Left ventricle myocardium inferior (tissue), 1 donor: Measurements from ENCODE around the gene CAPS. TPM values are rescaled to one million over a fixed set of nuclear protein-coding genes. Genes with fewer than 3 reads are reported as not detected.

ENCODE experiments used
- DNase-seq: peaks from one replicate; pipeline ENCODE4 v3.0.0-alpha.2; 2020
- H3K27ac ChIP-seq: fragments of 200-600 bp; replicated peaks from 2 replicates; pipeline ENCODE4 v1.8.0; 2021
- H3K27me3 ChIP-seq: fragments of 200-600 bp; 2 replicates; pipeline ENCODE4 v1.8.0; 2021; ENCODE audit warnings: low read depth
- H3K36me3 ChIP-seq: fragments of 200-600 bp; 2 replicates; pipeline ENCODE4 v1.8.0; 2021
- H3K4me1 ChIP-seq: fragments of 200-600 bp; 2 replicates; pipeline ENCODE4 v1.8.0; 2021
- H3K4me3 ChIP-seq: fragments of 200-600 bp; 2 replicates; pipeline ENCODE4 v1.8.0; 2021; ENCODE audit warnings: mild to moderate bottlenecking, moderate library complexity
- H3K9me3 ChIP-seq: fragments of 200-600 bp; replicated peaks from 2 replicates; pipeline ENCODE4 v1.8.0; 2021
- intact Hi-C: fragments of 100-400 bp; cut with micrococcal nuclease; formaldehyde crosslinking; loops from one replicate; pipeline ENCODE4 v1.11.0; 2022
- total RNA-seq: library from RNA; stranded (reverse); fragmentation: NEBNext Ultra II Directional; extraction: Animal tissue kit (Norgen Biotek cat#: 25700); gene quantifications from one replicate; pipeline ENCODE4 v1.2.1, GENCODE V29; 2021
- TF ChIP-seq, protein P1 (sequence below): fragments of 200-600 bp; IDR thresholded peaks from 2 replicates; pipeline ENCODE4 v1.8.0; 2021; ENCODE audit warnings: antibody characterized with exemption, mild to moderate bottlenecking, borderline replicate concordance
- donor health status: DM: no; HTN: yes; CAD: no; lungs with severe emphysema.

CAPS gene
- total RNA-seq, 1 donor from 2014 or later, result 6.1 TPM

DNA sequence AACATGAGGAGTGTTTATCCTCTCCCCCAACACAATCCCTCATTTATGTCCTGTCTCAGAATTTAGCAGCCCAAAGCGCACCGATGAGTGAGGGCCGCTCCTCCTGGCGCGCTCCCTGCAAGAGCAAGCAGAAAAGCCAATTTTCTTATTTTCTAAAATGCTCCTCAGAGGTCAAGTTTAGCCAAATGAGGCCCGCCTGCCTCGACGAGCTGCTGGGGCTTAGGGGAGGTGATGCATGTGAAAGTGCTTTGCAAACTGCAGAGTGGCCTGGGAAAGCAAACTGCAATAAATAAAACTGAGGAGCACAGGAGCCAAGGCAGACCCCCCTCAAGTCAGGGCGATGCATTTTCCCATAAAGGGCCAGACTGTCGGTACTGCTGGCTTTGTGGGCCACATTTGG lies 29.0 kb downstream of the CAPS start:
- H3K36me3 ChIP-seq, result peaks cover 26% of the 10 kb centered on the region
- H3K9me3 ChIP-seq, result no peaks in the 10 kb centered on the region
- H3K27ac ChIP-seq, result peak overlapping the region; percentile 0
- intact Hi-C loops, result no loop called here
- H3K4me1 ChIP-seq, result peaks cover 59% of the 10 kb centered on the region
- no peak overlapping the region for H3K4me3 ChIP-seq
- no peaks in the 10 kb centered on the region for H3K27me3 ChIP-seq
- TF ChIP-seq, protein P1, sequence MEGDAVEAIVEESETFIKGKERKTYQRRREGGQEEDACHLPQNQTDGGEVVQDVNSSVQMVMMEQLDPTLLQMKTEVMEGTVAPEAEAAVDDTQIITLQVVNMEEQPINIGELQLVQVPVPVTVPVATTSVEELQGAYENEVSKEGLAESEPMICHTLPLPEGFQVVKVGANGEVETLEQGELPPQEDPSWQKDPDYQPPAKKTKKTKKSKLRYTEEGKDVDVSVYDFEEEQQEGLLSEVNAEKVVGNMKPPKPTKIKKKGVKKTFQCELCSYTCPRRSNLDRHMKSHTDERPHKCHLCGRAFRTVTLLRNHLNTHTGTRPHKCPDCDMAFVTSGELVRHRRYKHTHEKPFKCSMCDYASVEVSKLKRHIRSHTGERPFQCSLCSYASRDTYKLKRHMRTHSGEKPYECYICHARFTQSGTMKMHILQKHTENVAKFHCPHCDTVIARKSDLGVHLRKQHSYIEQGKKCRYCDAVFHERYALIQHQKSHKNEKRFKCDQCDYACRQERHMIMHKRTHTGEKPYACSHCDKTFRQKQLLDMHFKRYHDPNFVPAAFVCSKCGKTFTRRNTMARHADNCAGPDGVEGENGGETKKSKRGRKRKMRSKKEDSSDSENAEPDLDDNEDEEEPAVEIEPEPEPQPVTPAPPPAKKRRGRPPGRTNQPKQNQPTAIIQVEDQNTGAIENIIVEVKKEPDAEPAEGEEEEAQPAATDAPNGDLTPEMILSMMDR, result no peak
- no peak for DNase-seq

DNA sequence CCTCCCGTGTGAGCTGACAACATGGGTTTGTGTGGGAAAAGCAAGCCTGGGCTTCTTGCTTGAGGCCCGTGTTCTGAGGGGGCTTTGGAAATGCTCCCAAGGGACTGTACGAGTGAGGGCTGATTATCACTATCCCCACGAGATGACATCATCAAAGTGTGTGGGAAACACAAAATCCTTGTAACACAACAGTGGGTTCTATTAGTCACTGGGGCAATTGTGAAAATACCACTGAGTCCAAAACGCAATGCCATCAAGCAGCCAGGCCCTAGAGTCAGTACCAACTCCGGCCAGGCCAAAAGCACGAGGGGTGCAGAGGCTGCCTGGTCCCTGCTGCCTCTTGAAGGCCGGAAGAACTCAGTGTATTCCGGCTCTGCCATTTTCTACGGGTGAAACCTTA lies 29.6 kb downstream of the CAPS start:
- Histone ChIP-seq H3K4me1 (peaks cover 65% of the 10 kb centered on the region), H3K36me3 (peaks cover 26% of the 10 kb centered on the region), H3K9me3 (no peaks in the 10 kb centered on the region), H3K27me3 (no peaks in the 10 kb centered on the region), H3K4me3 (no peak overlapping the region), H3K27ac (peak overlapping the region; percentile 0)
- intact Hi-C loops, result no loop called here
- no peak for DNase-seq
- TF ChIP-seq, protein P1, result no peak

DNA sequence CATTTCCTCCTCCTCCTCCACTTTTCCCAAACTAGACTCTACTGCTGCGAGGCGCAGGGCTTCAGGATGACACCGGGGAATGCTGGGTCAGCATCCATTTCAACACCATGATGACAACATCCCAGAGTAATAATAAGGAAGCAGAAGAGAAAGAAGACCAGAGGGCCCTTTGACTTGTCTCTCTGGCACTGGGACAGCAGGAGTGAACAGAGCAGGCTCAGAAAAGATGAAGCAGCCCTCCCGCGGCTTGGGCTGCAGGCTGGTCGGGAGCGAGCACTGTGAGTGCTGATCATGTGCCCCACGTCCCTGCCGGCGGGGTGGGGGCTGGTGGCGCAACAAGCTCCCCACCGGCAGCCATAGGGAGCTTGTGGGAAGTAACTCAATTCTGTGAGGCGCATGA lies 33.4 kb downstream of the CAPS start:
- intact Hi-C loops, result no loop called here
- H3K27ac ChIP-seq, result peak overlapping the region; percentile 84
- H3K4me1 ChIP-seq, result peaks cover 80% of the 10 kb centered on the region
- TF ChIP-seq, protein P1, result no peak
- no peaks in the 10 kb centered on the region for H3K27me3 ChIP-seq
- no peaks in the 10 kb centered on the region for H3K9me3 ChIP-seq
- H3K36me3 ChIP-seq, result no peaks in the 10 kb centered on the region
- H3K4me3 ChIP-seq, result peak overlapping the region; percentile 29
- peak; percentile 68 for DNase-seq

DNA sequence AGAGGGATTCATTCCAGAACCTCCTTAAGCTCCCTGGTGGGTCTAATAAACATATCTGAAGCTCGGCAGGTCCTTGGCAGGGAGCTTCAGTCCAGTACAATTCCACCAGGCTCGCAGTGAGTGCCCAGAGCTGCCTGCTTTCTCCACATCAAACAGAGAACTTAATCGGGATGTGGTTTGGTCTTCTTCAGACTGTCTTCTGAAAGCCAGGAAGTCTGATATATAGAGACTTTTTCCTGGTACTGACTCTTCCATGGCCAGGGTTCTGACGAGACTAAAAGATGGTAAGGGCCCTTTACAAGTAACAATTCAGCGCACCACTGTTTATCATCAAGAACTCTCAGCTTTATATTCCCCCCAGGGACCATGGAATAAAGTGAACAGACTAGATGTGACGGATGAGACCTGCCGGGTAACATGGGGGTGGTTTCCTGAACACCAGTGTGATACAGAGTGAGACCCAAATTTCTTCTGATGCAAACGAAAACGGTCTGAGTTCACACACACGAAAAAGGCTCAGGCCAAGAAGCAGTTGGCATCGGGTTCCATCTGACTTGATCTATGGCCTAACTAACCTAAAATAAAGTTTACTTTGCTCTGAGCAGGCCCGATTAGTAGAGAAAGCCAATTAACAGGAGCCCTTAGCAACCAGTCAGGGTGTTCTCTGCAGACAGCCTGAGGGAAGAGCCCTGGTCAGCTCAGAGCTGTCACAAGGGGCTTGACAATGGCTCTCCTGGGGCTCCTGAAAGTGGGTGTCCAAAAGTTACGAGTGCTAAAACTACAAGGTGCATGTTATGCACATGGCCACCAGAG lies 34.9 kb downstream of the CAPS start:
- intact Hi-C loops, result no loop called here
- TF ChIP-seq, protein P1, result no peak
- no peak for DNase-seq
- H3K27ac ChIP-seq, result peak overlapping the region; percentile 84
- peaks cover 81% of the 10 kb centered on the region for H3K4me1 ChIP-seq
- H3K4me3 ChIP-seq, result no peak overlapping the region
- H3K9me3 ChIP-seq, result no peaks in the 10 kb centered on the region
- H3K27me3 ChIP-seq, result no peaks in the 10 kb centered on the region
- H3K36me3 ChIP-seq, result no peaks in the 10 kb centered on the region

DNA sequence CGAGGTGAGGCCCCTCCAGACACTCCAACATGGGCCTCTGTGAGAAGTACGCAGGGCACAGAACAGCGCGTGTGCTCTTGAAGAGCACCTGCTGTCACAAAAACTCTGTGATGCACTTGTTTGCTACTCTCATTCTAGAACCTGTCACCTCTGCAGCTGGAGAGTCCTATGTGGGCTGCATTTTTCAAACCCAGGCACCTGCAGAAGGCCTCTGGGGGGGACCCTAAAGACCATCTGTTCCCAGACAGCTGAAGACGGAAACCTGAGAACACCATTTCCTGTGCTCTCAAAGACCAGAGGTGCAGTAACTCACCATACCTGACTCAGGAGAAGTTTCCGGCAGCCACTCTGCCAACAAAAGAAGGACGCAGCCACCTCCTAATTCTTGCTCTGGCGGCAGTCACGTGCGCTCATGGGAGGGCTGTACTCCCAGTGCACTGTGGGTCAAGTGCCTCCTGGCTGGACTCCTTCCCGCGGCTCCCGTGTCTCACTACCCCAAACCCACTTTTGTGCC lies 35.8 kb downstream of the CAPS start:
- Histone ChIP-seq H3K27me3 (no peaks in the 10 kb centered on the region), H3K27ac (peak overlapping the region; percentile 84), H3K4me3 (peak overlapping the region; percentile 39), H3K4me1 (peaks cover 86% of the 10 kb centered on the region), H3K36me3 (no peaks in the 10 kb centered on the region), H3K9me3 (no peaks in the 10 kb centered on the region)
- TF ChIP-seq, protein P1, result no peak
- intact Hi-C loops, result no loop called here
- DNase-seq, result peak; percentile 65
